H1 (cell line): ENCODE results near the gene PPP1R15B.

ENCODE experiments used
- BRCA1 ChIP-seq: IDR thresholded peaks from 2 replicates; pipeline ENCODE4 v1.6.1; 2012; ENCODE audit warnings: low read depth, low read length, improper control_type of control experiment
- CTCF ChIP-seq, 3 experiments: IDR thresholded peaks; 1 replicate in 2 of 3; 2 replicates in 1 of 3; pipeline versions ENCODE4 v1.5.1 to v1.6.1; 2011; ENCODE audit warnings: low read length in 3 of 3, mild to moderate bottlenecking in 3 of 3, inconsistent platforms in 2 of 3, low read depth in 1 of 3, moderate library complexity in 1 of 3; ENCODE audit not compliant: insufficient read depth in 1 of 3; ENCODE audit errors: control extremely low read depth in 1 of 3
- EZH2 ChIP-seq: fragments of 200-600 bp; sonication (generic); IDR thresholded peaks from 2 replicates; pipeline ENCODE4 v1.7.1; 2012; ENCODE audit warnings: low read depth, mild to moderate bottlenecking, moderate library complexity, low read length, inconsistent platforms; ENCODE audit not compliant: severe bottlenecking
- MAX ChIP-seq: IDR thresholded peaks from 2 replicates; pipeline ENCODE4 v1.6.1; 2012; ENCODE audit warnings: inconsistent platforms
- POLR2A ChIP-seq, 2 experiments: IDR thresholded peaks; 1 replicate in 1 of 2; 2 replicates in 1 of 2; pipeline ENCODE4 v1.6.1; 2011; ENCODE audit warnings: low read depth in 2 of 2, low read length in 2 of 2, mild to moderate bottlenecking in 2 of 2; ENCODE audit errors: control extremely low read depth in 1 of 2
- RFX5 ChIP-seq: IDR thresholded peaks from 2 replicates; pipeline ENCODE4 v1.6.1; 2011; ENCODE audit warnings: low read depth, low read length, improper control_type of control experiment, borderline replicate concordance
- TEAD4 ChIP-seq: IDR thresholded peaks from 2 replicates; pipeline ENCODE4 v1.6.1; 2012; ENCODE audit warnings: low read depth, low read length, inconsistent platforms, mixed read lengths

DNA sequence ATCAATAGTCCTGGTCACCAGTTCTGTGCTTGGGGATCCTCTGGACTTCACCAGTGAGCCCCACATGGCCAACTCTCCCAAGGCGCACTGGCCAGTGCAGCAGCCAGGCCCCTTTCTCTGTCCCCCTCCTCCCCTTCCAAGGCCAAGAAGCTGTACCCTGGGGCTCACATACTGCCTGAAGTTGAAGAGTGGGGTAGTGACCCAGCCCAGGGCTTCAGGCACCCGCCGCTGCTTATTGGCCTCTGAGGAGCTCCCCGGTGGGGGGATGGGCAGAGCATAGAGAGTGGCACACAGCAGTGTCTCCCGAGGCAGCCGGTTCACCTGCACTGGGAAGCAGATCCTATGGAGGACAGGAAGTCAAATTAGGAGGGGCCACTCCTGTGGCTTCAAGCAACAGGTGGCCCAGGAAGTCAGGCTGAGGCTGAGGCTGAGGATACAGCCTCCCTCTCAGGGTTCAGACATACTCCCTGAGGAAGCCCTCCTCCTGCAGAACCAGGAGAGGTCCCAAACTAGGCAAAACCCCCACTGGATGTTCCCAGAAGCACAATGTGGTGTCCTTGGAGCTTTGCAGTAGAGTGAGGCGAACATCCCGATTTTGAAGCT lies 38.2 kb upstream of the PPP1R15B start:
- TF ChIP-seq BRCA1 (no peak), MAX (no peak), CTCF (IDR thresholded peaks at IDR 0.05; ENCODE audit: control extremely low read depth in 1 of 3, insufficient read depth in 1 of 3, low read depth in 1 of 3, low read length in 3 of 3) (no peak), EZH2 (no peak), POLR2A (IDR thresholded peaks at IDR 0.05; ENCODE audit: control extremely low read depth in 1 of 2, low read depth in 2 of 2, low read length in 2 of 2) (no peak), RFX5 (no peak), TEAD4 (no peak)
